Fibroblast of skin of right quadriceps (primary cell): ENCODE results near the gene ARHGAP12.
"Not testable (repeated sequence)": the region's sequence is repeated elsewhere in the genome, so short reads cannot be mapped to it uniquely, and the experiment has no call there.

ENCODE experiments used
- DNase-seq: peaks from one replicate; pipeline ENCODE4 v3.0.0-alpha.2; 2013

Gene ARHGAP12

GRCh38 chr10:31928549-31929260, at the start of gene ARHGAP12:
Gene ARHGAP12 (minus strand): TSS chr10:31928831. CDS start chr10:31908855, 19,976 bp downstream.
- peak; percentile 85 for DNase-seq

DNA sequence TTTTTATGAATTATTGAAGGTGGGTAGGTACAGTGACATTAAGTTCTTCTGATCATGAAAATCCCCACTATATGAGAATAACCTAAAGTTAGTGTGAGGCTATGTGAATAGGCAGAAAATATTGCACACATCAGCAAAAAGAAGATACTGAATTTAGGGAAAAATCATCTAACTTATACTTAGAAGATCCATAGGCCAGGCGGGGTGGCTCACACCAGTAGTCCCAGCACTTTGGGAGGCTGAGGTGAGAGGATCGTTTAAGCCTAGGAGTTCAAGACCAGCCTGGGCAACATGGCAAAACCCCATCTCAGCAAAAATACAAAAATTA, 49.5 kb upstream of the ARHGAP12 start:
- DNase-seq, result no peak

GRCh38 chr10:31977440-31978155, 49.0 kb upstream of the ARHGAP12 start:
- peak; percentile 35 for DNase-seq

DNA sequence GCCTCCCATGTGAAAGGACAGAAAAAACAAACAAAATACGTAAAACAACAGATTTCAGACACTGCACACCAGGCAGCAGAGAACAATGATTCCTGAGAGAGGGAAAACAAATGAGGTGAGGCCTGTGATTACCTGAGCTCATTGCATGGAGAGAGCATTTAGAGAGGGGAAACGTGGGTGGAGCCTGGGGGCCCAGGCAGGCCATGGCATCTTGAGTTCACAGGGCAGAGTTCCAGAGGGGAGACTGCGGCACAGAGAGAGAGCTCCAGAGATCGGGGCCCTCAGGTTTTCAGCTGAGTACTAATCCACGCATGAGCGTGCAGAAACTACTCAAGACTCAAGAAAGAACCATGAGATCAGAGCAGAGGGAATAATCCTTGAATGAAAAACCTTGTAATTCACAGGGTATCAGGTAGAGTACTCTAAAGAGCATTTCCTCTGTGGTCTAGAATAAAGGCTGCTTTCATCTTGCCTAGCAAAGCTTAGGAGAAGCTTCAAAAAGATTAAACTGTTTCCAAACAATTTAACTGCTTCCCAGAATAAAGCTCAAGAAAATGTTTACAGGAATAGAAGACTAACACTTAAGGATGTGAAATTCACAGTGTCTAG, 46.6 kb upstream of the ARHGAP12 start:
- DNase-seq, result no peak

- DNase-seq, result no peak
Observed at GRCh38 chr10:31974434-31975124, 45.9 kb upstream of the ARHGAP12 start.

GRCh38 chr10:31972519-31973041, 43.9 kb upstream of the ARHGAP12 start:
- DNase-seq, result no peak

DNA sequence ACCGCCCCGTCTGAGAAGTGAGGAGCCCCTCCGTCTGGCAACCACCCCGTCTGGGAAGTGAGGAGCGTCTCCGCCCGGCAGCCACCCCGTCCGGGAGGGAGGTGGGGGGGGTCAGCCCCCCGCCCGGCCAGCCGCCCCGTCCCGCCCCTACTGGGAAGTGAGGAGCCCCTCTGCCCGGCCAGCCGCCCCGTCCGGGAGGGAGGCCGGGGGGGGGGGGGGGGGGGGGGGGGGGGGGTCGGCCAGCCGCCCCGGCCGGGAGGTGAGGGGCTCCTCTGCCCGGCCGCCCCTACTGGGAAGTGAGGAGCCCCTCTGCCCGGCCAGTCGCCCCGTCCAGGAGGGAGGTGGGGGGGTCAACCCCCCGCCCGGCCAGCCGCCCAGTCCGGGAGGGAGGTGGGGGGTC, 41.2 kb upstream of the ARHGAP12 start:
- not testable (repeated sequence) for DNase-seq

DNA sequence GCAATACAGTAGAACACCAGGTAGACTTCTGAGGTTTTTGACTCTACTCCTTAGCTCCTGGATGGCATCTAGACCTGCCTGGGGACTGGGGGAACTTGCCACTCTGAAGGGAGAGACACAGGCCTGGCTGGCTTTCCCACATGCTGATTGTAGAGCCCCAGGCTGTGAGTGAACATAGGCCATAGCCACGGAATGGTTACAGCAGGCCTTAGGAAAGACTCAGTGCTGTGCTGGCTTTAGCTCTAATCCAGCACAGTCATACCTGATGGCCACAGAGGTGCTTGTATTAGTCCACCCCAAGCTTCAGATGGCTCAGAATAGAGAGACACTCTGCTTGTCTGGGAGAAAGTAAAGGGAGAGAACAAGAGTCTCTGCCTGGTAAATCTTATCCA, 35.0 kb upstream of the ARHGAP12 start:
- no peak for DNase-seq

GRCh38 chr10:31962826-31963588, 34.4 kb upstream of the ARHGAP12 start:
- no peak for DNase-seq

DNA sequence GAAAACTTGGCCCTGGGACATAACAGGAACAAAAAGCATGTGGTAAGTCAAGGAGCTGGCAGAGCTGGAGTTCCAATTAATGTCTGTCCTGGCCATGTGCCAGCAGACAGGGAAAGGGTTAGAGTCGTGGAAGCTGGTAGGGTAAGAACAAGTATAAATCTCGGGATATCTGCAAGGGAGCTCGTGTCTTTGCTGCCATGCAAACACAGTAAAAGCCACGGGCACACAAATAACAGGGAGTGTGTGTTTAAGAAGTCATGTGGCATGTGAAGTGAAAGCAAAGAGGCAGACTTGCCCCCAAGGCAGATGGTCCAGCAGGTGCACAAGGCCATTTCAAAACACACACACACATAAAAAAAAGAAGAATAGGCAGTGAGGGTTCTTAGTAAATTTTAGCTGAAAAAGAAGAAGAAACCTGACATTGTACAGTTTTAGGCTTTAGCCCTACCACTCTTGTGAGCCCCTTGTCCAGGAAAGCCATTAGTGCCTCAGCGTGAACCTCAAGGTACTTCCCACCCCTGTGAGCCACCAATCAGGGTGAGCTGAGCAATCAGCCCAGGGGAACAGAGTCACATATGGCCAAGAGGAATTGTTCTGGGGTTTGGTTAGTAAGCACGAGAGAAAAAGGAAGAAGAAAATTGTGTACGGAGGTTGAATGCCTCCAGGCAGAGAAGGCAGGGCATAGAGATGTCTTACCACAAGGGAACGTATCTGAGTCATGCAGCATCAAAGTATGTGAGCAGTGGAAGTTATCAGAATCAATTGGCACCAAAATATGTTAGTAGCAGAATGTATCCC, 32.8 kb upstream of the ARHGAP12 start:
- DNase-seq, result peak; percentile 49

GRCh38 chr10:31959461-31960173, 31.0 kb upstream of the ARHGAP12 start:
- DNase-seq, result no peak

- no peak for DNase-seq
Observed at GRCh38 chr10:31958856-31959255, 30.2 kb upstream of the ARHGAP12 start.

DNA sequence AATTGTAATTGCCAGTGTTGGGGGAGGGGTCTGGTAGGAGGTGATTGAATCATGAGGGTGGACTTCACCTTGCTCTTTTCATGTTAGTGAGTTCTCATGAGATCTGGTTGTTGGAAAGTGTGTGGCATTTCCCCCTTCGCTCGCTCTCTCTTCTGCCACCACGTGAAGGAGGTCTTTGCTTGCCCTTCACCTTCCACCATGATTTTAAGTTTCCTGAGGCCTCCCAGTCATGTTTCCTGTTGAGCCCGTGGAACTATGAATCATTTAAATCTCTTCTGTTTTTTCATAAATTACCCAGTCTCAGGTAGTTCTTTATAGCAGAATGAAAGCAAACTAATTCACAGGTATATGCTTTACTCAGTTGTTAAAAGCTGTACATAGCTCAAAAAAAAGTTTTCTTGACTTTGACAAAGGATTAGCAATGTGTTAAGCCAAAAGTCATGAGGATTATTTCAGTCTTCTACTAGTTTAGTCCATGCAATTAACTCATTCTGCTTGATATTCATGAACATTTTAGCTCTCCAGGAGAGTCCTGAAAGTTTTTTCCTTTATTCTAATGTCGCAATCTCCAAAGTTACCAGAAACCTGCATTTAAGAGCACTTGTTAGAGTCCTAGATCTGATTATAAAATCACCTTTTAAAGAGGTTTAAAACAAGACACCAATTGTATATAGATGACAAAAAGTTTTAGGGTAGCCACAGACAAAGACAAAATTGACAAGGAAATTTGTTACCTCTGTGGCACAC, 27.7 kb upstream of the ARHGAP12 start:
- DNase-seq, result no peak

DNA sequence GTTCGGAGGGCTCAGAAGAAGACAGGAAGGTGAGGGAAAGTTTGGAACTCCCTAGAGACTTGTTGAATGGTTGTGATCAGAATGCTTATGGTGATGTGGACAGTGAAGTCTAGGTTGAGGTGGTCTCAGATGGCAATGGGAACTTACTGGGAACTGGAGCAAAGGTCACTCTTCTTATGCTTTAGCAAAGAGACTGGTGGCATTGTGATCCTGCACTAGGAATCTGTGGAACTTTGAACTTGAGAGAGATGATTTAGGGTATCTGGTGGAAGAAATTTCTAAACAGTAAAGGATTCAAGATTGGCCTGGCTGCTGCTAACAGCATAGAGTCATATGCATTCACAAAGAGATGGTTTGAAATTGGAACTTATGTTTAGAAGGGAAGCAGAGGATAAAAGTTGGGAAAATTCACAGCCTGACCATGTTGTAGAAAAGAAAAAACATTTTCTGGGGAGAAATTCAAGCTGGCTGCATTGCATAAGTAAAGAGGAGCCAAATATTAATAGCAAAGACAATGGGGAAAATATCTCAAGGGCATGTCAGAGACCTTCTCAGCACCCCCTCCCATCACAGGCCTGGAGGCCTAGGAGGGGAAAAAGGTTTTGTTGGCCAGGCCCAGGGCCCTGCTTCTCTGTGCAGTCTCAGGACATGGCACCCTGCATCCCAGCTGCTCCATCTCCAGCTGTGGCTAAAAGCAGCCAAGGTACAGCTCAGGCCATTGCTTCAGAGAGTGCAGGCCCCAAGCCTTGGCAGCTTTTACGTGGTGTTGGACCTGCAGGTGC, 26.0 kb upstream of the ARHGAP12 start:
- DNase-seq, result no peak

- DNase-seq, result no peak
Observed at GRCh38 chr10:31953480-31953879, 24.8 kb upstream of the ARHGAP12 start.

DNA sequence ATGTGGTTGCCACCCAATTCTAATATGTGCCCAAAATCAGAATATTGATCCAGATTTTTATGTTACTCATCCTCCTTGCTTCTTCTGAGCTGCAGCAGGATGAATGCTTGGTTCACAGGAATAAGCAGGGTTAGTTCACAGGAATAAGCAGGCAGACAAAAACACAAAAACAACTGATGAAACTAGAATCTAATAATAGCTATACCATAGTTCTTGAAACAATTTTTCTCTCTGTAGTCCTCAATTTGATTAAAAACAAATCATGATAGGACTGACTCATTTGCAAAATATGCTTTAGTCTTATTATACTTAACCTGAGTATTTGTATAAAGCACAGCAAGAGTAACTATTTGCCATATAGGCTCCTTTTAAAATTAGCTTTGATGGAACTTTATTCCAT, 24.4 kb upstream of the ARHGAP12 start:
- peak; percentile 27 for DNase-seq

DNA sequence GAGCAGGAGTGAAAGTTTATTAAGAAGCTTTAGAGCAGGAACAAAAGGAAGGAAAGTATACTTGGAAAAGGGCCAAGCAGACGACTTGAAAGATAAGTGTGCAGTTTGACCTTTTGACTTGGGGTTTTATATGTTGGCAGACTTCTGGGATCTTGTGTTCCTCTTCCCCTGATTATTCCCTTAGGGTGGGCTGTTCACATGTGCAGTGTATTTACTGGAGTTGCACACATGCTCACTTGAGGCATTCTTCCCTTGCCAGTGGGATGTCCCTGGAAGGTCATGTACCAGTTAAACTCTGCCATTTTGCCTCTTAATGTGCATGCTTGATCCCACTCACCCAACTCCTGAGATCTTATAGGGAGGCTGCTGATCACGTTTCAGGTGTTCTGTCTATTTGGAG, 23.4 kb upstream of the ARHGAP12 start:
- peak; percentile 40 for DNase-seq

- no peak for DNase-seq
Observed at GRCh38 chr10:31949266-31949665, 20.6 kb upstream of the ARHGAP12 start.

DNA sequence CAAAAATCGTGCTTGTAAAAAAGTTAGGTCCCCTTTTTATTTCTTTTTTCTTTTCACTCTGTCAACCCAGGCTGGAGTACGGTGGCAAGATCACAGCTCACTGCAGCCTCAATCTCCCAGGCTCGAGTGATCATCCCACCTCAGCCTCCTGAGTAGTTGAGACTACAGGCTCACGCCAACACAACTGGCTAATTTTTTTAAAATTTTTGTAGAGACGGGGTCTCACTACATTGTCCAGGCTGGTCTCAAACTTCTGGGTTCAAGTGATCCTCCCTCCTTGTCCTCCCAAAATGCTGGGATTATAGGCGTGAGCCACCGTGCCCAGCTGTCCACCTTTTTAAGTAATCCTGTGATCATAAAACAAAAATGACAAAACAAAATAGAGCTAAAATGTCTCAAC, 19.4 kb upstream of the ARHGAP12 start:
- DNase-seq, result no peak
